ENCODE data around the gene WDFY4.

GRCh38 chr10:48907730-48908129 is 223.1 kb downstream of the WDFY4 start:
- TF ChIP-seq CTCF (IDR thresholded peaks at IDR 0.05) (no peak), POLR2A (IDR thresholded peaks at IDR 0.05) (no peak)
